SK-N-SH (cell line): ENCODE measurements around the gene EDC4. TPM values are rescaled to one million over a fixed set of nuclear protein-coding genes. Genes with fewer than 3 reads are reported as not detected.
"Not testable (repeated sequence)": the region's sequence is repeated elsewhere in the genome, so short reads cannot be mapped to it uniquely, and the experiment has no call there.

Experiments
- CTCF ChIA-PET: fragments of 300-600, 350-600 bp; formaldehyde crosslinking; extraction: SDS; loops from one replicate; lab custom pipeline; 2021; lab: Yijun Ruan, JAX
- POLR2A ChIA-PET: fragments of 350-600 bp; sonication (Branson Sonifier 250); formaldehyde crosslinking; extraction: SDS; loops from one replicate; lab custom pipeline; 2020; ENCODE audit warnings: antibody characterized with exemption, inconsistent platforms; lab: Yijun Ruan, JAX
- DNase-seq: peaks from one replicate; pipeline ENCODE4 v3.0.0; 2012
- H2AFZ ChIP-seq: fragments of 200-600 bp; sonication (generic); 2 replicates; pipeline ENCODE4 v1.8.1; 2016; ENCODE audit warnings: antibody characterized with exemption, mild to moderate bottlenecking, low read depth
- H3F3A ChIP-seq: fragments of 200-600 bp; sonication (generic); replicated peaks from 2 replicates; pipeline ENCODE3; 2016; ENCODE audit warnings: antibody characterized with exemption, mild to moderate bottlenecking; ENCODE audit not compliant: insufficient read depth
- H3K27ac ChIP-seq, 2 experiments: fragments of 200-500 bp in 1 of 2; fragments of 200-600 bp in 1 of 2; sonication (Bioruptor generic) in 1 of 2; sonication (generic), shearing (Covaris generic) in 1 of 2; 2 replicates each; pipeline versions ENCODE4 v1.5.1 to v1.6.1; 2014 to 2016; ENCODE audit warnings: low read depth in 2 of 2, inconsistent platforms in 1 of 2, low read length in 1 of 2, mild to moderate bottlenecking in 1 of 2, mixed read lengths in 1 of 2
- H3K27me3 ChIP-seq: fragments of 200-600 bp; sonication (generic), shearing (Covaris generic); 2 replicates; pipeline ENCODE4 v1.6.1; 2016; ENCODE audit warnings: mixed run types; ENCODE audit not compliant: insufficient read depth
- H3K36me3 ChIP-seq, 2 experiments: fragments of 200-500 bp in 1 of 2; fragments of 200-600 bp in 1 of 2; sonication (Bioruptor generic) in 1 of 2; sonication (generic) in 1 of 2; replicated peaks in 1 of 2; 2 replicates each; pipeline versions ENCODE3 to v1.5.1; 2014 to 2016; ENCODE audit warnings: low read length in 1 of 2, mild to moderate bottlenecking in 1 of 2; ENCODE audit not compliant: insufficient read depth in 2 of 2, control insufficient read depth in 1 of 2
- H3K4me1 ChIP-seq, 2 experiments: fragments of 200-500 bp in 1 of 2; fragments of 200-600 bp in 1 of 2; sonication (Bioruptor generic) in 1 of 2; sonication (generic), shearing (Covaris generic) in 1 of 2; 2 replicates each; pipeline versions ENCODE4 v1.5.1 to v1.6.1; 2014 to 2016; ENCODE audit warnings: low read depth in 1 of 2, low read length in 1 of 2, mixed run types in 1 of 2; ENCODE audit not compliant: insufficient read depth in 2 of 2, control insufficient read depth in 1 of 2
- H3K4me2 ChIP-seq: fragments of 200-600 bp; sonication (generic), shearing (Covaris generic); 2 replicates; pipeline ENCODE4 v1.6.1; 2017; ENCODE audit warnings: mixed run types
- H3K4me3 ChIP-seq, 2 experiments: fragments of 200-500 bp in 1 of 2; fragments of 200-600 bp in 1 of 2; sonication (Bioruptor generic) in 1 of 2; sonication (generic), shearing (Covaris generic) in 1 of 2; 2 replicates each; pipeline versions ENCODE4 v1.5.1 to v1.8.1; 2014 to 2016; ENCODE audit warnings: low read depth in 2 of 2, inconsistent platforms in 1 of 2, low read length in 1 of 2, mild to moderate bottlenecking in 1 of 2, mixed read lengths in 1 of 2, moderate library complexity in 1 of 2
- H3K79me2 ChIP-seq: fragments of 200-600 bp; sonication (generic); 2 replicates; pipeline ENCODE4 v1.8.1; 2017; ENCODE audit warnings: mild to moderate bottlenecking; ENCODE audit not compliant: insufficient read depth
- H3K9ac ChIP-seq: fragments of 200-600 bp; sonication (generic); 2 replicates; pipeline ENCODE4 v1.6.1; 2017; ENCODE audit warnings: mixed run types
- H3K9me2 ChIP-seq: fragments of 200-600 bp; sonication (generic); 2 replicates; pipeline ENCODE4 v1.6.1; 2017; ENCODE audit warnings: mixed run types
- H3K9me3 ChIP-seq: fragments of 200-600 bp; sonication (generic); 2 replicates; pipeline ENCODE4 v1.6.1; 2017; ENCODE audit warnings: mixed run types, mild to moderate bottlenecking, moderate library complexity
- H4K20me1 ChIP-seq: fragments of 200-600 bp; sonication (generic); 2 replicates; pipeline ENCODE4 v1.6.1; 2017; ENCODE audit warnings: mild to moderate bottlenecking, mixed run types; ENCODE audit not compliant: insufficient read depth
- CHD2 ChIP-seq: fragments of 150-350 bp; IDR thresholded peaks from 2 replicates; pipeline ENCODE4 v1.6.1; 2018; ENCODE audit warnings: low read length; ENCODE audit not compliant: partially characterized antibody
- EZH2phosphoT487 ChIP-seq: fragments of 200-600 bp; sonication (generic); IDR thresholded peaks from 2 replicates; pipeline ENCODE4 v1.6.1; 2017; ENCODE audit warnings: low read depth, mixed run types, mild to moderate bottlenecking, antibody characterized with exemption, moderate library complexity, borderline replicate concordance
- FOXM1 ChIP-seq: IDR thresholded peaks from 2 replicates; pipeline ENCODE4 v1.4.0; 2012; ENCODE audit warnings: low read depth, mild to moderate bottlenecking
- IRF3 ChIP-seq: fragments of 150-350 bp; IDR thresholded peaks from 2 replicates; pipeline ENCODE4 v1.6.1; 2016; ENCODE audit warnings: mild to moderate bottlenecking, low read depth, low read length
- JUND ChIP-seq: IDR thresholded peaks from 2 replicates; pipeline ENCODE4 v1.4.0; 2012
- MAX ChIP-seq: IDR thresholded peaks from 2 replicates; pipeline ENCODE4 v1.4.0; 2012; ENCODE audit warnings: low read depth
- RXRA ChIP-seq: IDR thresholded peaks from 2 replicates; pipeline ENCODE4 v1.4.0; 2012; ENCODE audit warnings: low read depth, mild to moderate bottlenecking, borderline replicate concordance
- TAF1 ChIP-seq: IDR thresholded peaks from 2 replicates; pipeline ENCODE4 v1.6.1; 2012; ENCODE audit warnings: low read depth, mild to moderate bottlenecking, low read length, moderate library complexity, borderline replicate concordance
- USF1 ChIP-seq: IDR thresholded peaks from 2 replicates; pipeline ENCODE4 v1.4.0; 2012; ENCODE audit warnings: low read depth, borderline replicate concordance
- YY1 ChIP-seq: IDR thresholded peaks from 2 replicates; pipeline ENCODE4 v1.4.0; 2012; ENCODE audit warnings: low read depth, mild to moderate bottlenecking
- WGBS: methylation state at CpG from one replicate; pipeline ENCODE4 v1.1.6; 2017; ENCODE audit warnings: low lambda C conversion rate; 5-methylcytosine and 5-hydroxymethylcytosine counted together
- polyA plus RNA-seq, 3 experiments: library from polyadenylated mRNA; depleted of rRNA; stranded (reverse); fragments of >200 nt; gene quantifications; 2 replicates each; pipeline ENCODE4 v1.2.3, GENCODE V29; 2012

The EDC4 gene
- polyA plus RNA-seq, 1 of the 3 experiments (the other 2 are of a cell fraction) = 38.0 TPM

GRCh38 chr16:67834242-67834614 lies 38.6 kb upstream of the EDC4 start (continued):
- no peak for TF ChIP-seq TAF1
- TF ChIP-seq IRF3 = no peak
- TF ChIP-seq JUND = no peak
- no peak for TF ChIP-seq CHD2
- no peak for TF ChIP-seq YY1
- no peak for TF ChIP-seq MAX

- H3K27me3 ChIP-seq, H3K4me3 ChIP-seq, H3F3A ChIP-seq, H3K4me2 ChIP-seq, H3K36me3 ChIP-seq, POLR2A ChIA-PET, H3K27ac ChIP-seq, H4K20me1 ChIP-seq, DNase-seq, H2AFZ ChIP-seq, H3K9ac ChIP-seq, H3K9me2 ChIP-seq, H3K9me3 ChIP-seq: not testable (repeated sequence)
- CTCF ChIA-PET = interaction anchor here (1.0 to 3.5 kb wide), 3 partner anchors 11 to 117 kb away, joined by 3 to 22 read pairs (median 4); partner anchors contain the start of gene CENPT
- Histone ChIP-seq H3K4me1 (peaks cover 0 to 13% of the 10 kb centered on the region in 2 experiments; a peak in 1 of 4 replicates), H3K79me2 (peaks cover 14% of the 10 kb centered on the region)
- WGBS = 87% methylated on average over 10 of the region's 10 CpGs
Observed at GRCh38 chr16:67837190-67837589, 35.7 kb upstream of the EDC4 start.

GRCh38 chr16:67837811-67838210 lies 35.0 kb upstream of the EDC4 start:
- H3K4me2 ChIP-seq = no peak overlapping the region
- POLR2A ChIA-PET = no interaction called here
- no peaks in the 10 kb centered on the region for H3K27me3 ChIP-seq
- 88% methylated on average over 2 of the region's 2 CpGs for WGBS
- no peaks in the 10 kb centered on the region for H3K9me3 ChIP-seq
- H3K9ac ChIP-seq = no peak overlapping the region
- H2AFZ ChIP-seq = no peak overlapping the region
- CTCF ChIA-PET = interaction anchor here (1.1 to 3.5 kb wide), 3 partner anchors 10 to 82 kb away, joined by 3 to 22 read pairs (median 3); partner anchors contain the start of gene CENPT
- H3K9me2 ChIP-seq = no peaks in the 10 kb centered on the region
- peaks cover 0 to 8% of the 10 kb centered on the region in 2 experiments; a peak in 1 of 4 replicates for H3K4me1 ChIP-seq
- peaks cover 11% of the 10 kb centered on the region for H3K79me2 ChIP-seq
- H3K36me3 ChIP-seq = no peaks in the 10 kb centered on the region
- H3K4me3 ChIP-seq = no peak overlapping the region
- no peak overlapping the region for H3K27ac ChIP-seq
- DNase-seq = no peak
- H4K20me1 ChIP-seq = no peaks in the 10 kb centered on the region
- TF ChIP-seq RXRA (no peak), JUND (no peak), USF1 (no peak), EZH2phosphoT487 (no peak), FOXM1 (no peak)
- no peaks in the 10 kb centered on the region for H3F3A ChIP-seq
